Endothelial cell of umbilical vein (primary cell): ENCODE measurements around the gene TRMT112. TPM values are rescaled to one million over a fixed set of nuclear protein-coding genes. Genes with fewer than 3 reads are reported as not detected.

Source experiments
- BruUV-seq: library from RNA; stranded (reverse); fragments of 400-500 nt; replicated peaks from 2 replicates; lab custom pipeline; 2021; lab: Mats Ljungman, UMichigan
- CTCF ChIA-PET: fragments of 300-600, 350-600 bp; sonication (Branson Sonifier 250); formaldehyde crosslinking; loops from one replicate; lab custom pipeline; 2021; ENCODE audit warnings: antibody characterized with exemption, inconsistent platforms; lab: Charles Lee
- POLR2A ChIA-PET: fragments of 300-600, 350-600 bp; sonication (Branson Sonifier 250); formaldehyde crosslinking; loops from one replicate; lab custom pipeline; 2021; ENCODE audit warnings: antibody characterized with exemption, inconsistent platforms; lab: Charles Lee
- DNase-seq: peaks from one replicate; pipeline ENCODE4 v3.0.0-alpha.2; 2011; ENCODE audit warnings: low read depth, low spot score
- FAIRE-seq: peaks from 2 replicates; lab custom pipeline; 2011; peaks lifted over from hg19 to GRCh38; lab: Jason Lieb, UNC
- H2AFZ ChIP-seq: 2 replicates; pipeline ENCODE4 v1.6.0; 2012; ENCODE audit warnings: low read depth, low read length, control low read depth, inconsistent platforms
- H3K27ac ChIP-seq: 2 replicates; pipeline ENCODE4 v1.5.1; 2011; ENCODE audit warnings: low read depth, mild to moderate bottlenecking, control low read depth, low read length, moderate library complexity; ENCODE audit not compliant: insufficient read depth
- H3K27me3 ChIP-seq, 2 experiments: 2 replicates each; pipeline versions ENCODE4 v1.6.0 to v1.6.1; 2011; ENCODE audit warnings: low read length in 2 of 2, mixed read lengths in 1 of 2; ENCODE audit not compliant: control insufficient read depth in 2 of 2, insufficient read depth in 2 of 2
- H3K36me3 ChIP-seq, 2 experiments: 2 replicates in 1 of 2; 3 replicates in 1 of 2; pipeline ENCODE4 v1.5.1; 2011; ENCODE audit warnings: low read length in 2 of 2, mild to moderate bottlenecking in 1 of 2, moderate library complexity in 1 of 2; ENCODE audit not compliant: control insufficient read depth in 2 of 2, insufficient read depth in 2 of 2; ENCODE audit errors: extremely low read depth in 1 of 2
- H3K4me1 ChIP-seq: 3 replicates; pipeline ENCODE4 v1.5.1; 2011; ENCODE audit warnings: mild to moderate bottlenecking, low read length; ENCODE audit not compliant: control insufficient read depth, insufficient read depth; ENCODE audit errors: extremely low read depth
- H3K4me2 ChIP-seq: 2 replicates; pipeline ENCODE4 v1.6.1; 2011; ENCODE audit warnings: low read length, control low read depth, mixed read lengths; ENCODE audit not compliant: insufficient read depth
- H3K4me3 ChIP-seq, 3 experiments: fragments of 200-600 bp in 1 of 3; sonication (generic), shearing (Covaris generic) in 1 of 3; replicated peaks in 1 of 3; 2 replicates each; pipeline ENCODE4 v1.5.1; 2011 to 2016; ENCODE audit warnings: control low read depth in 3 of 3, low read length in 3 of 3, mild to moderate bottlenecking in 2 of 3, inconsistent platforms in 1 of 3, low read depth in 1 of 3, moderate library complexity in 1 of 3; ENCODE audit not compliant: insufficient read depth in 1 of 3
- H3K79me2 ChIP-seq: 2 replicates; pipeline ENCODE4 v1.6.0; 2012; ENCODE audit warnings: low read length, inconsistent platforms; ENCODE audit not compliant: control insufficient read depth, insufficient read depth
- H3K9ac ChIP-seq: replicated peaks from 2 replicates; pipeline ENCODE3; 2011; ENCODE audit warnings: low read length, control low read depth; ENCODE audit not compliant: insufficient read depth; ENCODE audit errors: extremely low read depth
- H3K9me1 ChIP-seq: replicated peaks from 3 replicates; pipeline ENCODE4 v1.6.0; 2011; ENCODE audit warnings: mild to moderate bottlenecking, low read length; ENCODE audit not compliant: control insufficient read depth, insufficient read depth; ENCODE audit errors: extremely low read depth
- H3K9me3 ChIP-seq: replicated peaks from 2 replicates; pipeline ENCODE4 v1.5.1; 2012; ENCODE audit warnings: low read length, inconsistent platforms; ENCODE audit not compliant: control insufficient read depth, insufficient read depth
- H4K20me1 ChIP-seq: replicated peaks from 2 replicates; pipeline ENCODE3; 2011; ENCODE audit warnings: mild to moderate bottlenecking, low read length; ENCODE audit not compliant: control insufficient read depth, insufficient read depth; ENCODE audit errors: extremely low read depth
- EZH2 ChIP-seq: IDR thresholded peaks from 2 replicates; pipeline ENCODE4 v1.6.1; 2012; ENCODE audit warnings: borderline replicate concordance, low read depth, mild to moderate bottlenecking, moderate library complexity, low read length, inconsistent platforms; ENCODE audit not compliant: severe bottlenecking
- FOS ChIP-seq: IDR thresholded peaks from 2 replicates; pipeline ENCODE4 v1.6.1; 2011; ENCODE audit warnings: mild to moderate bottlenecking, low read length, moderate library complexity, borderline replicate concordance; ENCODE audit not compliant: insufficient read depth
- GATA2 ChIP-seq: IDR thresholded peaks from 2 replicates; pipeline ENCODE4 v1.7.0; 2011; ENCODE audit warnings: low read depth, mild to moderate bottlenecking, moderate library complexity, mixed read lengths, low read length; ENCODE audit not compliant: insufficient read length, insufficient read depth
- JUN ChIP-seq: IDR thresholded peaks from 2 replicates; pipeline ENCODE4 v1.6.1; 2011; ENCODE audit warnings: borderline replicate concordance, low read depth; ENCODE audit not compliant: insufficient read length, insufficient read depth
- MYC ChIP-seq: IDR thresholded peaks from one replicate; pipeline ENCODE4 v1.6.1; 2011; ENCODE audit warnings: mild to moderate bottlenecking, low read depth, low read length
- POLR2A ChIP-seq: IDR thresholded peaks from 2 replicates; pipeline ENCODE4 v1.6.1; 2012; ENCODE audit warnings: low read depth, mild to moderate bottlenecking, control low read depth, low read length
- POLR2AphosphoS5 ChIP-seq: IDR thresholded peaks from 2 replicates; pipeline ENCODE4 v1.6.1; 2012; ENCODE audit warnings: low read depth, mild to moderate bottlenecking, control low read depth, low read length, moderate library complexity; ENCODE audit not compliant: insufficient read depth
- dilution Hi-C: fragments of 300-500 bp; cut with MboI; formaldehyde crosslinking; loops from one replicate; pipeline ENCODE4 v1.15.0; 2019; ENCODE audit warnings: low sequenced_read_pairs; ENCODE audit not compliant: extremely low pct_ligation_motif_present
- intact Hi-C: fragments of 100-400 bp; cut with micrococcal nuclease; formaldehyde crosslinking; loops from one replicate; pipeline ENCODE4 v1.10.0; 2022
- polyA plus RNA-seq, 4 experiments: library from polyadenylated mRNA; depleted of rRNA in 3 of 4; stranded (reverse) in 3 of 4; unstranded in 1 of 4; fragments of >200 nt; gene quantifications; 2 replicates each; pipeline versions ENCODE4 v1.2.1 to v1.2.3, GENCODE V29; 2011 to 2012; ENCODE audit warnings: missing spikeins in 1 of 4
- total RNA-seq: library from RNA; stranded (reverse); gene quantifications from 2 replicates; pipeline ENCODE4 v1.2.3, GENCODE V29; 2021
- TF ChIP-seq, protein P1 (sequence below), 2 donors: IDR thresholded peaks; 1 replicate in 1 of 2; 2 replicates in 1 of 2; pipeline ENCODE4 v1.5.1; 2011; ENCODE audit warnings: low read length in 2 of 2, mild to moderate bottlenecking in 2 of 2, moderate library complexity in 2 of 2, control low read depth in 1 of 2, inconsistent platforms in 1 of 2, low read depth in 1 of 2; ENCODE audit not compliant: insufficient read depth in 1 of 2; ENCODE audit errors: extremely low read depth in 1 of 2
- TF ChIP-seq, protein P2 (sequence below): IDR thresholded peaks from 2 replicates; pipeline ENCODE4 v1.6.1; 2011; ENCODE audit not compliant: insufficient read depth, insufficient read length

TRMT112 gene
- total and polyA plus RNA-seq, 2 donors (not counting 3 experiments of a cell fraction or from before 2014, with no cell fraction given), result 195 to 575 TPM

DNA sequence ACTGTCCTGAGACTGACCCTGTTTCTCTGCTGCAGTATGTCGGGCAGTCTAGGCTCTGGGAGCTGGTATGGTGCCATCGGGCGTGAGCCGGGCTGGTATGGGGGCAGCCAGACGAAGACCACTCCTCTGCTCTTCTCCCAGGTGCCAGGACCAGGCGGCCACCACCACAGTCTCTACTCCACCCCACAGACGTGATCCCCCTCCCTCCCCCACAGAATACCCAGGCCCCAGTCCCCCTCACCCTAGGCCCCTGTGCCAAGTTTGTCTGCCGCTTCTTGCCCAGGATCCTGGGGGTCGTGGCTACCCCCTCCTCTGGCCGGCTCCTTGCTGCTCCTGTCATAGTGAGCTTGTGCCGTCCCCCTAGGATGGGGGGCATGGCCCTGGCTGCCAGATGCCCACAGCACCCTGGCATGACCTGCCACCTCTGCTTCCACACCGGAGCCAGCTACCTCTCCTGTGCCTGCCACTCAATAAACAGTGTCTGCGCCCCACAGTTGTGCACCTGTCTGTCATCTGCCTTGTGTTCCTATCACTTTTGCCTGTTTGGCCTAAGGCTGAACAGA is 28.3 kb downstream of the TRMT112 start:
- CTCF ChIA-PET, result interaction anchor here (2.9 to 4.5 kb wide), 2 partner anchors 12 to 16 kb away, joined by 17 to 23 read pairs; partner anchors contain the start of gene ESRRA
- H3K27ac ChIP-seq, result no peak overlapping the region
- POLR2A ChIA-PET, result no interaction called here
- DNase-seq (no peak), FAIRE-seq (no peak)
- no peaks in the 10 kb centered on the region for H3K79me2 ChIP-seq
- H3K4me2 ChIP-seq, result no peak overlapping the region
- no peak overlapping the region for H3K9ac ChIP-seq
- no TSS peak for BruUV-seq
- H4K20me1 ChIP-seq, result no peaks in the 10 kb centered on the region
- dilution Hi-C loops, result no loop called here
- H3K36me3 ChIP-seq, result no peaks in the 10 kb centered on the region
- no peaks in the 10 kb centered on the region for H3K9me3 ChIP-seq
- TF ChIP-seq, protein P1, sequence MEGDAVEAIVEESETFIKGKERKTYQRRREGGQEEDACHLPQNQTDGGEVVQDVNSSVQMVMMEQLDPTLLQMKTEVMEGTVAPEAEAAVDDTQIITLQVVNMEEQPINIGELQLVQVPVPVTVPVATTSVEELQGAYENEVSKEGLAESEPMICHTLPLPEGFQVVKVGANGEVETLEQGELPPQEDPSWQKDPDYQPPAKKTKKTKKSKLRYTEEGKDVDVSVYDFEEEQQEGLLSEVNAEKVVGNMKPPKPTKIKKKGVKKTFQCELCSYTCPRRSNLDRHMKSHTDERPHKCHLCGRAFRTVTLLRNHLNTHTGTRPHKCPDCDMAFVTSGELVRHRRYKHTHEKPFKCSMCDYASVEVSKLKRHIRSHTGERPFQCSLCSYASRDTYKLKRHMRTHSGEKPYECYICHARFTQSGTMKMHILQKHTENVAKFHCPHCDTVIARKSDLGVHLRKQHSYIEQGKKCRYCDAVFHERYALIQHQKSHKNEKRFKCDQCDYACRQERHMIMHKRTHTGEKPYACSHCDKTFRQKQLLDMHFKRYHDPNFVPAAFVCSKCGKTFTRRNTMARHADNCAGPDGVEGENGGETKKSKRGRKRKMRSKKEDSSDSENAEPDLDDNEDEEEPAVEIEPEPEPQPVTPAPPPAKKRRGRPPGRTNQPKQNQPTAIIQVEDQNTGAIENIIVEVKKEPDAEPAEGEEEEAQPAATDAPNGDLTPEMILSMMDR (IDR thresholded peaks at IDR 0.05; ENCODE audit: extremely low read depth in 1 of 2, insufficient read depth in 1 of 2, low read depth in 1 of 2, low read length in 2 of 2), result no peak
- TF ChIP-seq MYC (no peak), POLR2A (no peak)
- intact Hi-C loops, result loop anchor here (5.0 kb wide), 1 partner anchor 102 kb away; the partner anchor contains the start of gene STIP1
- peaks cover 6% of the 10 kb centered on the region for H3K4me1 ChIP-seq
- H3K4me3 ChIP-seq, result no peak overlapping the region
- H2AFZ ChIP-seq, result no peak overlapping the region
- no peaks in the 10 kb centered on the region for H3K9me1 ChIP-seq
- H3K27me3 ChIP-seq, result peaks cover 27 to 40% of the 10 kb centered on the region in 2 experiments

DNA sequence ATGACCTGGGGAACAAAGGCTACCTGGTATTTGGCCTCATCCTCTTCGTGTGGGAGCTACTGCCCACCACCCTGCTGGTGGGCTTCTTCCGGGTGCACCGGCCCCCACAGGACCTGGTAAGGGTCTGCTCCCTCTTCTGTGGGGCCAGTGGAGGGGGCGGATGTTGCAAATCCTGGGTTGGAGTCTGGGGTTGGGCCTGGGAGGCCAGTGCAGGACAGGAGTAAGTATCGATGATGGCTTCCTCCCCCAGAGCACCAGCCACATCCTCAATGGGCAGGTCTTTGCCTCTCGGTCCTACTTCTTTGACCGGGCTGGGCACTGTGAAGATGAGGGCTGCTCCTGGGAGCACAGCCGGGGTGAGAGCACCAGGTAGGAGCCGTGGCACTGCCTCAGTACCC is 29.0 kb downstream of the TRMT112 start:
- no peaks in the 10 kb centered on the region for H4K20me1 ChIP-seq
- H3K36me3 ChIP-seq, result no peaks in the 10 kb centered on the region
- H3K9ac ChIP-seq, result no peak overlapping the region
- dilution Hi-C loops, result no loop called here
- no peak for TF ChIP-seq EZH2
- TF ChIP-seq, protein P2, sequence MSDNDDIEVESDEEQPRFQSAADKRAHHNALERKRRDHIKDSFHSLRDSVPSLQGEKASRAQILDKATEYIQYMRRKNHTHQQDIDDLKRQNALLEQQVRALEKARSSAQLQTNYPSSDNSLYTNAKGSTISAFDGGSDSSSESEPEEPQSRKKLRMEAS, result no peak
- TF ChIP-seq JUN, result no peak
- no peak for TF ChIP-seq POLR2A
- no peak for TF ChIP-seq MYC
- TF ChIP-seq FOS, result no peak
- TF ChIP-seq GATA2, result no peak
- TF ChIP-seq, protein P1 (IDR thresholded peaks at IDR 0.05; ENCODE audit: extremely low read depth in 1 of 2, insufficient read depth in 1 of 2, low read depth in 1 of 2, low read length in 2 of 2), result no peak
- TF ChIP-seq POLR2AphosphoS5, result no peak
- ChIA-PET CTCF (interaction anchor here (1.1 to 2.2 kb wide), 2 partner anchors 13 to 16 kb away, joined by 4 to 8 read pairs; no protein-coding TSS in a partner anchor), POLR2A (no interaction called here)
- no peak overlapping the region for H3K4me3 ChIP-seq
- H2AFZ ChIP-seq, result no peak overlapping the region
- H3K4me2 ChIP-seq, result no peak overlapping the region
- H3K79me2 ChIP-seq, result peaks cover 1% of the 10 kb centered on the region
- intact Hi-C loops, result loop anchor here (5.0 kb wide), 1 partner anchor 101 kb away; the partner anchor contains the start of gene STIP1
- H3K27me3 ChIP-seq, result peaks cover 25 to 34% of the 10 kb centered on the region in 2 experiments
- no TSS peak for BruUV-seq
- H3K9me1 ChIP-seq, result no peaks in the 10 kb centered on the region
- no peak for FAIRE-seq
- H3K27ac ChIP-seq, result no peak overlapping the region
- H3K4me1 ChIP-seq, result peaks cover 11% of the 10 kb centered on the region
- no peaks in the 10 kb centered on the region for H3K9me3 ChIP-seq
- no peak for DNase-seq
